IPS DF 4.7 (cell line): ENCODE data around the gene KIAA0232.
"Not testable (repeated sequence)": the region's sequence is repeated elsewhere in the genome, so short reads cannot be mapped to it uniquely, and the experiment has no call there.

ENCODE experiments used
- DNase-seq: peaks from one replicate; pipeline ENCODE4 v3.0.0-alpha.2; 2013; ENCODE audit warnings: low spot score; ENCODE audit errors: extremely low read depth

The KIAA0232 gene

GRCh38 chr4:6775746-6776145, 6.8 kb upstream of the KIAA0232 start:
- no peak for DNase-seq

- no peak for DNase-seq
Measured at GRCh38 chr4:6776920-6777635, 5.4 kb upstream of the KIAA0232 start.

- DNase-seq: no peak
Measured at GRCh38 chr4:6777636-6778281, 4.8 kb upstream of the KIAA0232 start.

DNA sequence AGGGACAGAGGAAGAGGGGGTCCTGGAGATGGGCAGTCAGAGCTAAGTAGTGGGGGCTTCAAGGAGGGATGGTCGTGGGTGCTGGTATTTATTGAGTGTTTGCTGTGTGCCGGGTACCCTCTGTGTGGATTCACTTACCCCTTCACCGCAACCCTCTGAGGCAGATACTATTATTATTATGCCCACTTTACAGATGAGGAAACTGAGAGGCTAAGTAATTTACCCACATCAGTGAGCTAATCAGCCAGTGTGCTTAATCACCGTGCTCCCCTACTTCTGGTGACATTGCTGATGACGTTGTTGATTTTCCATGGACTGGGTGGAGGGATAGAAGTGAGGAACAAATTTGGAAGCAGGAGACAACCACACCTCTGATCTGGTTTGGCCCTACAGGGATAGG, 4.1 kb upstream of the KIAA0232 start:
- no peak for DNase-seq

DNA sequence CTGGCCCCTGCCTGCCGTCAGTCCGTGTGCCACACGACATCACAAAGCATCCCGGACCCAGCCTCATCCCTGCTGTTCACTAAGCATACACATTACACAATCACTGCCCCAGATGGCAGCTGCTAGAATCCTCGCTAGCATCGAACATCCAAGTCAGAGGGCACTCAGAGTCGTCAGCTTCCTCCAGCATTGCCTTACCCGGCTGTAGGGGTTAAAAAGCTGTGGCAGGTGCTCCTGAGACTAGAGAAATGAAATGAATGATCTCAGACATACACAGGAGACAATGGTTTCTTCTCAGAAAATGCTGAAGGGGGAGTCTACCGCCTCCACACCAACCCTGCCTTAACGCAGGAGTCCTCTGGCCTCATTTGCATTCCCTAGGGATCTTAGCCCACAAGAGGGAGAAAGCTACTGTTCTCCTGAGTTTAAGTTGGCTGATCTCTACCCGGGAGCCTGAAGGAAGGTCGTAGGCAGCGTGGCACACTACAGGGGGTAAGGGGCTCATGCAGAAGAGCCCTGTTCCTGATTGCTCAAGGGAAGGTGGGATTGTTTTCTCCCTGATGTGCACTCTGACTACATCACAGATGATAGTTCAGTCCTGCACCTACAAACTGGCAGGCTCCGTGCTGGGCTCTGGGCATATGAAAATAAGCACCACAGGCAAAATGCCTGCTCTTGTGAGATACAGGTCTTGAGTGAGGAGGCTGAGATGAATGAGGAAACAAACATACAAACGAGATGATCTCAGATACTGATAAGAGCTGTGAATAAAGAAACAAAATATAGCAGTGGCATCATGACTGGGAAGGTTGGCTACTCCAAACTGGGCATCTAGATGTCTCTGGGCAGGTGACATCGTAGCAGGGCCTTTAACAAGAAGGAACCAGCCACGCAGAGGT, 2.6 kb upstream of the KIAA0232 start:
- DNase-seq: no peak

DNA sequence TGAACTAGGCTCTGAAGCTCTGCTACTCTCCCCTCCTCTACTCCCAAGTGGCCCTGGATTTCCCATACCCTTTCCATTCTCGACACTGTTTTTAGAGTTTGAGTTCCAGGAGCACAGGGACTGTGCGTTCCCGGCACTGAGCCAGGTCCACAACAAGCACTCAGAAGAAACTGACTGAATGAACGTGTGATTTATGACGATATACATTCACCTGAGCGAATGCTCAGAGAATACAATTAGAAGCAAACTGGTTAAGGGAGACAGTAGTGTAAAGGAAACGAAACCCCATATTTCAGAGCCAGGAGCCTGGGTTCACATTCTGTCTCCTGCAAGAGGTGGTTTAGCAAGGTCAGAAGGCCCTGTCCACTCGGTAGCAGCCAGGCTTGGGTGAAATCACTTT, 1.4 kb upstream of the KIAA0232 start:
- DNase-seq: no peak

DNA sequence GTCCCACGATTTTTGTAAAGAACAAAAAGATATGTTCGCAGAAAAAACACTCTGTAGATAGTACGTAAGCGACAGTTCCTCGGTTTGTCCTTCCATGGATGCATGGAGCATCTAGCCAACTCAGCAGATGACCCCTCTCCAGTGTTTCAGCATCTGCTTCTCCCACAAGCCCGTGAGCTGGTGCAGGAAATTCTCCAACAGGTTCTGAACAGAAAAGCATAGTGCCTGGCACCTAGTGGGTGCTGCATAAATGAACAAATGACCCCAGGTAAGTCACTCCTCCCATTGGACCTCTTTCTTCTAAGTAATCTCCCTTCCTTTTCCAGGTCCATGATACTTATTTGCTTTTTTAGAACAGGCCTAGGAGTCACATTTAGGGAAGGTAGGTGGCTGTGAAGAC, 966 bp upstream of the KIAA0232 start:
- DNase-seq: no peak

GRCh38 chr4:6782846-6783110, 251 bp downstream of the KIAA0232 start:
- no peak for DNase-seq

GRCh38 chr4:6783111-6783981, 819 bp downstream of the KIAA0232 start:
- DNase-seq: no peak

DNA sequence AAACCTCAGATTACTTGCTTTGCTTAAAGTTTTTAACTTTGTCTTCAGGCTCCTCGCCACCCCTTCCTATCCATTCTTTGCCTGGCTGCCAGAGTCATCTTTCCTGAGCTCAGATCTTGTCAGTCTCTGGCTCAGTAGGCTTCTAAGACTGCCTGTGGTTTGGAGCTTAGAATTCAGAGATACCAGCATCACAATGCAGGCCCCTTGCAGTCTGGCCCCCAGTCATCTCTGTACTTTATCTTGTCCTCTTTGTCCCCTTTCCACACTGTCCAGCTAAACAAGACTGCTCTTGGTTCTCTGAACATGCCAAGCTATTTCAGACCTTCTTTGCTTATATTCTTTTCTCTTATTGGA, 3.0 kb downstream of the KIAA0232 start:
- DNase-seq: no peak

DNA sequence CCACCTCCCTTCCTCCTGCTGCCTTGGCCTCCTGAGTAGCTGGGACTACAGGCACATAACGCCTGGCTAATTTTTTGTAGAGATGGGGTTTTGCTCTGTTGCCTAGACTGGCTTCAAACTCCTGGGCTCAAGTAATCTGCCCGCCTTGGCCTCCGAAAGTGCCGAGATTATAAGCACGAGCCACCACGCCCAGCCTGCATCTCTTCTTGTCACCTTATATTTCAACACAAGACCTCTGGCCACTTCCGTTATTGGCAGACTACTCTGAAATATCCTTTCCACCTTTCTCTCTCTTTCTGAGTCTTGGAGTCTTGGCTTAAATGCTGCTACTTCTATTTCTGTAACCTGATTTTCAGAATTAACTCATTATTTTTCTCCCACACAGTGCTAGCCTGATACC, 5.6 kb downstream of the KIAA0232 start:
- DNase-seq: no peak

DNA sequence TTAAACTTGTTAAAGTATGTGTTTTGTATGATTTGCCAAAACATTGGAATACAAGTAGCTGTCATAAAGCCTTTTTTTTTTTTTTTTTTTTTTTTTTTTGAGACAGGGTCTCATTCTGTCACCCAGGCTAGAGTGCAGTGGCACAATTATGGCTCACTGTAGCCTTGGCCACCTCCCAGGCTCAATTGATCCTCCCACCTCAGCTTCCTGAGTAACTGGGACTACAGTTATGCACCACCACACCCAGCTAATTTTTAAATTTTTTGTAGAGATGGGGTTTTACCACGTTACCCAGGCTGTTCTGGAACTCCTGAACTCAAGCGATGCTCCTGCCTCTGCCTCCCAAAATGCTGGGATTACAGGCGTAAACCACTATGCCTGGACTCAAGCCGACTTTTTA, 8.7 kb downstream of the KIAA0232 start:
- not testable (repeated sequence) for DNase-seq

GRCh38 chr4:6791796-6792195, 9.3 kb downstream of the KIAA0232 start:
- DNase-seq: not testable (repeated sequence)

DNA sequence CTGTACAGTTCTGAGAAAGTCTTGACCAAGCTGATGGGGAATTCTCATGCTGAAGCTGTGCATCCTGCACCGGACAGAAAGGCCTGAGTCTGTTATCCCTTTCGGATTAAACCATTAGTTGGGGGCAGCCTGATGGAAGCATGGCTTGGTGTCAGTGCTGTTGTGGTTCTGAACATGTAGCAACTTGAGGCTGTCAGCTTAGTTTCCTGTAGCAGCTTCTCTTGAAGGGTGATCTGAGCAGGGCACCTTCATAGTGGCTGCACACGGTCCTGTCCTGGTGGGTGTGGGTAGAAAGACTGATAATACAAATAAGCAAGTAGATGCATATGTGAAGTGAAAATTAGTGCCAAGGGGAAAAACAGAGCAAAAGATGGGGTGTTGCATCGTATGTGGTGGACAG, 11.7 kb downstream of the KIAA0232 start:
- no peak for DNase-seq

DNA sequence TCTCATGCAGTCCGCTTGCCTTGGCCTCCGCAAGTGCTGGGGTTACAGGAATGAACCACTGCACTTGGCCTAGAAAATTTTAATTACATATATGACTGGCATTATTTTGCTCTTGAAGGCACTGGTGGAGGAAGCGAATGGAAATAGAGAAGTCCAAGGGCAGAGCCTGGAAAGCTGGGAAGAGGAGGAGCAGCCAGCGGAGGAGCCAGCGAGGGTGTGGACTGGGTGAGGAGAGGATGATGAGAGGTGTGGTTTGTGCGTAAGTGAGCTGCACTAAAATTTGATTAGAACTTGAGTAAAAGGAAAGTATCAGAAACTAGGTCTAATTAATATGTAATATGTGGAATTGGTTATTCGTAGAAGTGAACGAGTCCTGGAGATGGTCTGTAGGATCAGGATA, 13.3 kb downstream of the KIAA0232 start:
- DNase-seq: no peak

DNA sequence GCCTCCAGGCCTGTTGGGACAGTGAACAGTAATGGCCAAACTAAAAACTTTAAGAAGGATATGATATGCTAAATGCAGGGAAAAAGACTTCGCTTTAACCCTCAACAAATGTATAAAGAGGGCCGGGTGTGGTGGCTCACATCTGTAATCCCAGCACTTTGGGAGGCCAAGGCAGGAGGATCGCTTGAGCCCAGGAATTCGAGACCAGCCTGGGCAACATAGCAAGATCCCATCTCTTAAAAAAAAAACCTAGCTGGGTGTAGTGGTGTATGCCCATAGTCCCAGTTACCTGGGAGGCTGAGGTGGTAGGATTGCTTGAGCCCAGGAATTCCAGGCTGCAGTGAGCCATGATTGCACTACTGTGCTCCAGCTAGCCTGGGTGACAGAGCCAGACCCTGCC, 14.8 kb downstream of the KIAA0232 start:
- DNase-seq: not testable (repeated sequence)

GRCh38 chr4:6799091-6799490, 16.6 kb downstream of the KIAA0232 start:
- DNase-seq: no peak

GRCh38 chr4:6802025-6802424, 19.5 kb downstream of the KIAA0232 start:
- no peak for DNase-seq

DNA sequence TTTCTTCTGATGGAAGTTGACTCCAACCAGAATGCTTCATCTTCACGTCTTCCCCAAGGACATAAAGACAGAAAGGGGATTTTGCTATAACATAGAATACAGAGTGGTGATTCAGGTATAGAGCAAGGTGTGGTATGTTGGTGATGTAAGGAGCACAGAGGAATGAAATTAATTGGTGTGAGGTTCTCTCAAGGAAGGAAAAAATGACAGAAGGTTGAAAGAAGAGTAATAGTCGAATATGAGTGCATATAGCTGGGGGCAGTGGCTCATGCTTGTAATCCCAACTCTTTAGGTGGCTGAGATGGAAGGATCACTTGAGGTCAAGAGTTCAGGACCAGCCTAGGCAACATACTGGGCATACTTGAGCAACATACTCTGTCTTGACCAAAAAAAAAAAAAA, 20.1 kb downstream of the KIAA0232 start:
- DNase-seq: no peak

- no peak for DNase-seq
Measured at GRCh38 chr4:6803246-6803645, 20.7 kb downstream of the KIAA0232 start.

DNA sequence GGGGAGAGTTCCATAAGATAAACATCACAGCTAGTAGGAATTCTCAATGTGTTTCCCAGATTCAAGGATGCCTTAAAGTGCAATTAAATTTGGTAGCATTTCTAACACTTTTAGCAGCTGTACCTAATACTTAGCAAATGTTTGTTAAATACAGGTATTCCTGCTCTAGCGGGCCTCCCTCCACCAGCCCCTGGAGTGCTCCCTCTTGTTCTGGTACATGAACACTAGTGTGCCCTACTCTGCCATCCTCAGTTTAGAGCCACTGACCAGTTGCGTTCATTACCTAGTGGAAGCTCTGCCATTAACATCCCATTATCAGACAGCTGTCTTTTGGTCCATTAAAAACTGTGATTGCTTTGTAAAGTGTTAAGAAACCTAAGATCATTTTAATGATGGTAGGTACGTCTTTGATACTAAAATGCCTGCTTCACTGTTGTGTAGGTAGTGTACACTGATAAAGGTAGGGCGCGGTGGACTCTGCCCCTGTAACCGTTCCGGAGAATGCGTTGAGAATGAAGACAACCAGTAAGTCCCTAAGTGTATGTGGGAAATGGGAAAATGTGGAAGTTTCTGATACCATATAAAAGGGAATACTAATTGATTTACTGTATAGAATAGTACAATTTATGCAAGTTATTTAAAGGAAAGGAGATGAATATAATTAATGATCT, 21.7 kb downstream of the KIAA0232 start:
- DNase-seq: no peak
